Adrenal gland (tissue), 12 donors: Measurements from ENCODE around the gene KRTCAP2. TPM values are rescaled to one million over a fixed set of nuclear protein-coding genes. Genes with fewer than 3 reads are reported as not detected.

ENCODE experiments used
- DNase-seq, 7 donors: peaks; one replicate each; pipeline ENCODE4 v3.0.0-alpha.2; 2019 to 2020
- H3K27ac ChIP-seq, 5 donors: fragments of 200-600 bp; sonication (generic) in 4 of 5; 1 replicate in 3 of 5; 2 replicates in 2 of 5; pipeline versions ENCODE4 v1.5.1 to v1.8.0; 2016 to 2020; ENCODE audit warnings: mild to moderate bottlenecking in 1 of 5
- H3K27me3 ChIP-seq: fragments of 200-600 bp; 2 replicates; pipeline ENCODE4 v1.8.0; 2021
- H3K36me3 ChIP-seq, 2 donors: fragments of 200-600 bp; replicated peaks in 1 of 2; 1 replicate in 1 of 2; 2 replicates in 1 of 2; pipeline versions ENCODE4 v1.5.1 to v1.8.0; 2018 to 2022
- H3K4me1 ChIP-seq, 2 donors: fragments of 200-600 bp; replicated peaks in 1 of 2; 1 replicate in 1 of 2; 2 replicates in 1 of 2; pipeline versions ENCODE4 v1.5.1 to v1.8.0; 2018 to 2021
- H3K4me3 ChIP-seq, 4 donors: fragments of 200-600 bp; sonication (generic) in 3 of 4; one replicate each; pipeline ENCODE4 v1.5.1; 2016 to 2018
- H3K9me3 ChIP-seq, 3 donors: fragments of 200-600 bp; sonication (generic) in 1 of 3; replicated peaks in 1 of 3; 1 replicate in 2 of 3; 2 replicates in 1 of 3; pipeline versions ENCODE4 v1.5.1 to v1.8.0; 2016 to 2021
- CTCF ChIP-seq, 6 experiments: fragments of 450-650 bp in 4 of 6; fragments of 200-600 bp in 2 of 6; sonication (generic) in 1 of 6; IDR thresholded peaks; 1 replicate in 5 of 6; 2 replicates in 1 of 6; pipeline versions ENCODE4 v1.5.1 to v1.8.0; 2016 to 2021; ENCODE audit warnings: antibody characterized with exemption in 6 of 6, mild to moderate bottlenecking in 2 of 6, moderate library complexity in 1 of 6
- POLR2A ChIP-seq, 2 donors: fragments of 450-650 bp; IDR thresholded peaks; one replicate each; pipeline ENCODE4 v1.6.1; 2017; ENCODE audit warnings: antibody characterized with exemption in 2 of 2, mild to moderate bottlenecking in 2 of 2, moderate library complexity in 1 of 2
- WGBS, 4 donors: extraction: QIAGEN DNeasy Blood & Tissue Kit in 2 of 4; methylation state at CpG; one replicate each; pipeline versions ENCODE4 v1.1.5 to v1.1.7; 2013 to 2017; 5-methylcytosine and 5-hydroxymethylcytosine counted together
- intact Hi-C, 2 donors: fragments of 100-400 bp; cut with DNase I; formaldehyde crosslinking; loops; one replicate each; pipeline versions ENCODE4 v1.14.1 to v1.15.0; 2022 to 2023
- polyA plus RNA-seq, 3 donors: library from polyadenylated mRNA; stranded (reverse); fragments of 200-250 nt in 2 of 3; fragments of 350-450 nt in 1 of 3; fragmentation: Illumina TruSeq in 1 of 3; extraction: RNeasy Lipid Tissue Mini Kit (QIAGEN cat#74804) in 1 of 3; gene quantifications; one replicate each; pipeline ENCODE4 v1.2.3, GENCODE V29; 2013 to 2014
- total RNA-seq, 9 donors: library from RNA; depleted of rRNA in 4 of 9; stranded (reverse); fragments of >200 nt in 4 of 9; fragments of 120-200 nt in 1 of 9; fragmentation: NEBNext Ultra II Directional in 1 of 9; extraction: Animal tissue kit (Norgen Biotek cat#: 25700) in 1 of 9; gene quantifications; one replicate each; pipeline versions ENCODE4 v1.1.0 to v1.2.4, GENCODE V29; 2013 to 2023
- donor health status: healthy with polysubstance abuse.
- donor health status: Bipolar disorder and iron deficiency.
- donor health status: DM: yes; HTN: yes; CAD: no.
- donor health status: DM: no; HTN: no; CAD: no.
- donor health status: DM: no; HTN: no; CAD: no.
- donor health status: DM: yes; HTN: yes; CAD: no.

KRTCAP2 gene
- total and polyA plus RNA-seq, 12 donors: 76.1 to 806 (median 191) TPM

- Histone ChIP-seq H3K36me3 (peaks cover 0 to 33% of the 10 kb centered on the region in 2 donors), H3K4me3 (peak within 1 kb of the TSS; percentile 39 to 91 (median 62)), H3K27me3 (no peaks in the 10 kb centered on the region), H3K9me3 (no peaks in the 10 kb centered on the region), H3K27ac (peak within 1 kb of the TSS; percentile 95 to 100 (median 99)), H3K4me1 (peaks cover 25 to 36% of the 10 kb centered on the region in 2 donors)
- TF ChIP-seq POLR2A (IDR thresholded peaks at IDR 0.05): peak; percentile 70 to 97
- TF ChIP-seq CTCF (IDR thresholded peaks at IDR 0.05): peak; percentile 18 to 75 (median 58)
- intact Hi-C loops: no loop called here
- WGBS, 4 donors: 0% methylated on average over 39 to 52 of the region's 52 CpGs
- DNase-seq: peak; percentile 95 to 97 (median 96)
Observed at GRCh38 chr1:155135415-155136028, 37.6 kb downstream of the KRTCAP2 start, which contains the start of gene SLC50A1. Gene SLC50A1, plus strand, starts transcription at chr1:155135852. Its CDS starts 60 bp downstream, at chr1:155135912.

GRCh38 chr1:155134880-155135414 is 38.2 kb downstream of the KRTCAP2 start:
- intact Hi-C loops: no loop called here
- Histone ChIP-seq H3K27ac (peak overlapping the region; percentile 95 to 100 (median 99)), H3K4me3 (peak overlapping the region in 2 of 4 donors; percentile 54 to 71), H3K36me3 (peaks cover 0 to 33% of the 10 kb centered on the region in 2 donors), H3K27me3 (no peaks in the 10 kb centered on the region), H3K4me1 (peaks cover 25 to 37% of the 10 kb centered on the region in 2 donors), H3K9me3 (no peaks in the 10 kb centered on the region)
- DNase-seq: peak; percentile 90 to 98 (median 97)
- TF ChIP-seq POLR2A (IDR thresholded peaks at IDR 0.05) (peak in 1 of 2 donors; percentile 70), CTCF (IDR thresholded peaks at IDR 0.05) (no peak)
- 5 to 6% (median 6%) methylated on average over 14 to 18 of the region's 18 CpGs for WGBS, 4 donors

GRCh38 chr1:155134322-155134721 is 38.8 kb downstream of the KRTCAP2 start:
- peaks cover 0 to 33% of the 10 kb centered on the region in 2 donors for H3K36me3 ChIP-seq
- TF ChIP-seq POLR2A (IDR thresholded peaks at IDR 0.05) (no peak), CTCF (IDR thresholded peaks at IDR 0.05) (no peak)
- H3K4me3 ChIP-seq: peak overlapping the region in 1 of 4 donors; percentile 71
- H3K9me3 ChIP-seq: no peaks in the 10 kb centered on the region
- no peak for DNase-seq
- H3K27me3 ChIP-seq: no peaks in the 10 kb centered on the region
- H3K4me1 ChIP-seq: peaks cover 24 to 36% of the 10 kb centered on the region in 2 donors
- intact Hi-C loops: no loop called here
- WGBS, 4 donors: 38 to 58% (median 51%) methylated on average over 1 of the region's 1 CpG; no CpG with 5 or more reads in 1 of the 4 donors
- H3K27ac ChIP-seq: peak overlapping the region in 4 of 5 donors; percentile 95 to 100 (median 99)

GRCh38 chr1:155133799-155134281 is 39.3 kb downstream of the KRTCAP2 start:
- peaks cover 24 to 35% of the 10 kb centered on the region in 2 donors for H3K4me1 ChIP-seq
- H3K4me3 ChIP-seq: no peak overlapping the region
- H3K36me3 ChIP-seq: peaks cover 0 to 33% of the 10 kb centered on the region in 2 donors
- TF ChIP-seq CTCF (IDR thresholded peaks at IDR 0.05) (no peak), POLR2A (IDR thresholded peaks at IDR 0.05) (no peak)
- intact Hi-C loops: no loop called here
- WGBS, 4 donors: 75 to 85% (median 80%) methylated on average over 5 to 7 of the region's 7 CpGs
- peak overlapping the region in 2 of 5 donors; percentile 95 to 99 for H3K27ac ChIP-seq
- no peaks in the 10 kb centered on the region for H3K9me3 ChIP-seq
- peak in 1 of 7 donors; percentile 8 for DNase-seq
- no peaks in the 10 kb centered on the region for H3K27me3 ChIP-seq
